GM12875 (cell line): ENCODE data around the gene SLC25A29.

Experiments used
- H3K4me3 ChIP-seq: one replicate; pipeline ENCODE4 v1.5.1; 2011; ENCODE audit warnings: low read depth, low read length, control low read depth
- CTCF ChIP-seq: IDR thresholded peaks from 2 replicates; pipeline ENCODE4 v1.5.1; 2011; ENCODE audit warnings: low read depth, mild to moderate bottlenecking, control low read depth, inconsistent platforms, low read length, moderate library complexity, borderline replicate concordance; ENCODE audit not compliant: insufficient read depth

Gene SLC25A29, protein sequence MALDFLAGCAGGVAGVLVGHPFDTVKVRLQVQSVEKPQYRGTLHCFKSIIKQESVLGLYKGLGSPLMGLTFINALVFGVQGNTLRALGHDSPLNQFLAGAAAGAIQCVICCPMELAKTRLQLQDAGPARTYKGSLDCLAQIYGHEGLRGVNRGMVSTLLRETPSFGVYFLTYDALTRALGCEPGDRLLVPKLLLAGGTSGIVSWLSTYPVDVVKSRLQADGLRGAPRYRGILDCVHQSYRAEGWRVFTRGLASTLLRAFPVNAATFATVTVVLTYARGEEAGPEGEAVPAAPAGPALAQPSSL

GRCh38 chr14:100306101-100306997 is at the start of gene SLC25A29:
Gene SLC25A29 (minus strand): TSS chr14:100306444. CDS start chr14:100306232, 212 bp downstream.
- TF ChIP-seq CTCF: no peak
- H3K4me3 ChIP-seq: peak within 1 kb of the TSS; percentile 71

DNA sequence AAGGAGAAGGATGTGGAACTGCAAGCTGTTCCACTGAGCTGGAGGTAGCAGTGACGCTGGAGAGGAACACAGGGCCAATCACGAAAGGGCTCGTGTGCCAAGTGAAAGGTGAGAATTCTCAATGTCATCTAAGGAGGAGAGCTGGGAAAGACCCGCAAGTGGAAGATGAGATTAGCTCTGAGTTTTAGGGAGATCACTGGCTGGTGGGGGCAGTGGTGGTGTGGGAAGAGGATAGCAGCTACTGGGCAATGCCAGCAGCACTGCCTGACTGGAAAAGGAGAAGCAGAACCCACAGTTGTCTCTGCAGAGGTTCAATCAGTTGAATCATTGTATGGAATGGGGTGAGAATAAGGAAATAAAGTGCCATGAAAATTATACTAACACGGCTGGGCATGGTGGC is 44.7 kb upstream of the SLC25A29 start:
- no peak overlapping the region for H3K4me3 ChIP-seq
- no peak for TF ChIP-seq CTCF

- TF ChIP-seq CTCF: no peak
- no peak overlapping the region for H3K4me3 ChIP-seq
Observed at GRCh38 chr14:100350276-100350926, 44.2 kb upstream of the SLC25A29 start.

DNA sequence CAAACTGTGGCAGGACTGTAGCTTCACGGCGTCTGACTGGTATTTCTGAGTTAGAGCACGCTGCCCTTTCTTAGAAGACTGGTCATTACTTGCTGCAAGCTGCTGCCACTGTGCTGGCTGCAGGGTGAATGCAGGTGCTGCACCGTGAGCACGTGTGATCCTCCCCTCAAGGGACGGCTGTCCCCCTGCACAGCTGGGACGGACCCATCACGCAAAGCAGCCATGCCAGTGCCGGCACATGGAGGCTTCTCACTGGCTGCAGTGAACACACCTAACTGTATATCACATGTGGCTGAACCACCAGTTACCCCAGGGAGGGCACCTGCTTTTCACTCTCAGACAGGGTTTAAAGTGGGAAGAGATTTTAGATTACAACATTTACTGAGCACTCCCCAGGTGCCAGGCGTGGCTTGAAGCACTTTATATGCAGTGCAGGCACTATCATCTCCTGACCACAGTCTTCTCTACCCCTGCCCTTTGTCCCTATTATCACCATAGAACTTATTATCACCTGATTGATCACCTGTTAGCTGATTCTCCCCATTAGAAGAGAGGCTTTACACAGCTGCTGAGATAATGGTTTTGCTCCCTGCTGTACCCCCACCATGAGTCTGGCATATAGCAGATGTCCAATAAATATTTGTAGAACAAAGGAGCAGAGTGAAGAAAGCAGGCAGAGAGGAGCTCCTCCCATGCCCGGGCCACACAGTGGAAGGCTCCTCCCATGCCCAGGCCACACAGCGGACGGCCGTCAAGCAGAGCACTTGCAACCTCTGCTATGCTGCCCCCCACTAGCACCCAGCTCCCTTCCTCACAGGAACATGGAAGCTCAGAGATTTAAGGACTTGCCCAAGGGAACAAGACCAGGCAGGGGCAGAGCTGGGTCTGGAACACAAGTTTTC is 42.8 kb upstream of the SLC25A29 start:
- no peak overlapping the region for H3K4me3 ChIP-seq
- TF ChIP-seq CTCF: no peak

GRCh38 chr14:100348253-100348729 is 42.0 kb upstream of the SLC25A29 start:
- H3K4me3 ChIP-seq: no peak overlapping the region
- no peak for TF ChIP-seq CTCF
